Osteoblast (primary cell): ENCODE measurements around the gene HOXD4. TPM values are rescaled to one million over a fixed set of nuclear protein-coding genes. Genes with fewer than 3 reads are reported as not detected.

ENCODE experiments used
- DNase-seq: peaks from one replicate; pipeline ENCODE4 v3.0.0; 2011; ENCODE audit warnings: low spot score, mixed read lengths; ENCODE audit not compliant: insufficient read length; ENCODE audit errors: missing footprints
- H2AFZ ChIP-seq: 2 replicates; pipeline ENCODE4 v1.6.0; 2011; ENCODE audit warnings: mild to moderate bottlenecking, low read length
- H3K27ac ChIP-seq: 2 replicates; pipeline ENCODE4 v1.5.1; 2011; ENCODE audit warnings: mild to moderate bottlenecking, low read depth, low read length, moderate library complexity
- H3K27me3 ChIP-seq: 2 replicates; pipeline ENCODE4 v1.6.0; 2012; ENCODE audit warnings: mild to moderate bottlenecking, control low read depth, inconsistent platforms, low read length, moderate library complexity; ENCODE audit not compliant: insufficient read depth
- H3K36me3 ChIP-seq: 2 replicates; pipeline ENCODE4 v1.5.1; 2011; ENCODE audit warnings: mild to moderate bottlenecking, low read length, control low read depth, moderate library complexity; ENCODE audit not compliant: insufficient read depth
- H3K4me1 ChIP-seq: 2 replicates; pipeline ENCODE4 v1.5.1; 2011; ENCODE audit warnings: mild to moderate bottlenecking, low read length, control low read depth, moderate library complexity; ENCODE audit not compliant: insufficient read depth
- H3K4me2 ChIP-seq: 2 replicates; pipeline ENCODE4 v1.6.0; 2011; ENCODE audit warnings: mild to moderate bottlenecking, low read length; ENCODE audit not compliant: insufficient read depth
- H3K4me3 ChIP-seq: fragments of 200-600 bp; sonication (generic); 3 replicates; pipeline ENCODE4 v1.5.1; 2012; ENCODE audit warnings: mild to moderate bottlenecking, low read length, inconsistent platforms; ENCODE audit not compliant: insufficient read depth
- H3K79me2 ChIP-seq: 2 replicates; pipeline ENCODE4 v1.6.0; 2012; ENCODE audit warnings: mild to moderate bottlenecking, low read length, control low read depth, inconsistent platforms; ENCODE audit not compliant: insufficient read depth
- H3K9me3 ChIP-seq: 2 replicates; pipeline ENCODE4 v1.5.1; 2011; ENCODE audit warnings: low read depth, low read length, control low read depth
- H4K20me1 ChIP-seq: 2 replicates; pipeline ENCODE4 v1.6.0; 2012; ENCODE audit warnings: mild to moderate bottlenecking, low read length, control low read depth; ENCODE audit not compliant: insufficient read depth
- CTCF ChIP-seq: IDR thresholded peaks from 2 replicates; pipeline ENCODE4 v1.5.1; 2011; ENCODE audit warnings: mild to moderate bottlenecking, low read depth, low read length, moderate library complexity; ENCODE audit errors: extremely low read depth
- total RNA-seq: library from RNA; depleted of rRNA; stranded (reverse); fragments of >200 nt; gene quantifications from 2 replicates; pipeline ENCODE4 v1.2.3, GENCODE V29; 2012

The HOXD4 gene
- total RNA-seq, 1 donor: 0.36 TPM

GRCh38 chr2:176105730-176106580 is 45.4 kb upstream of the HOXD4 start:
- Histone ChIP-seq H3K27ac (no peak overlapping the region), H3K36me3 (no peaks in the 10 kb centered on the region), H4K20me1 (peaks cover under 1% of the 10 kb centered on the region), H3K9me3 (no peaks in the 10 kb centered on the region), H3K27me3 (peaks cover 91% of the 10 kb centered on the region), H3K4me3 (no peak overlapping the region), H2AFZ (no peak overlapping the region), H3K4me1 (peaks cover 3% of the 10 kb centered on the region), H3K4me2 (no peak overlapping the region), H3K79me2 (no peaks in the 10 kb centered on the region)
- TF ChIP-seq CTCF: no peak
- DNase-seq: no peak

- DNase-seq: peak; percentile 93
- no peaks in the 10 kb centered on the region for H3K36me3 ChIP-seq
- no peak for TF ChIP-seq CTCF
- H3K27me3 ChIP-seq: peaks cover 90% of the 10 kb centered on the region
- peak within 1 kb of the TSS; percentile 19 for H3K4me3 ChIP-seq
- H3K4me2 ChIP-seq: no peak within 1 kb of the TSS
- no peaks in the 10 kb centered on the region for H3K79me2 ChIP-seq
- no peak within 1 kb of the TSS for H3K27ac ChIP-seq
- no peak within 1 kb of the TSS for H2AFZ ChIP-seq
- no peaks in the 10 kb centered on the region for H4K20me1 ChIP-seq
- peaks cover 3% of the 10 kb centered on the region for H3K4me1 ChIP-seq
- H3K9me3 ChIP-seq: no peaks in the 10 kb centered on the region
Measured at GRCh38 chr2:176106581-176107539, 44.5 kb upstream of the HOXD4 start, which contains the start of gene HOXD11. Gene HOXD11, plus strand, starts transcription at chr2:176107280. Its CDS starts 76 bp downstream, at chr2:176107356.

GRCh38 chr2:176107731-176108181 is 43.6 kb upstream of the HOXD4 start:
- Histone ChIP-seq H3K79me2 (no peaks in the 10 kb centered on the region), H3K9me3 (no peaks in the 10 kb centered on the region), H3K4me2 (no peak overlapping the region), H3K27me3 (peaks cover 91% of the 10 kb centered on the region), H2AFZ (no peak overlapping the region), H3K36me3 (no peaks in the 10 kb centered on the region), H3K4me3 (no peak overlapping the region), H3K27ac (no peak overlapping the region), H3K4me1 (peaks cover 3% of the 10 kb centered on the region), H4K20me1 (no peaks in the 10 kb centered on the region)
- no peak for DNase-seq
- TF ChIP-seq CTCF: no peak
